HEK293T (cell line): ENCODE measurements around the gene RNF114.

Experiments
- BHLHE40 ChIP-seq: fragments of 450-650 bp; IDR thresholded peaks from 2 replicates; pipeline ENCODE4 v1.6.1; 2016; ENCODE audit warnings: mild to moderate bottlenecking, moderate library complexity, borderline replicate concordance
- FOXK2 ChIP-seq: fragments of 450-650 bp; IDR thresholded peaks from 2 replicates; pipeline ENCODE4 v1.6.1; 2016; ENCODE audit warnings: mild to moderate bottlenecking
- HDGF ChIP-seq: fragments of 450-650 bp; IDR thresholded peaks from 2 replicates; pipeline ENCODE4 v1.6.1; 2017; ENCODE audit warnings: antibody characterized with exemption, borderline replicate concordance
- LEF1 ChIP-seq: fragments of 450-650 bp; IDR thresholded peaks from 2 replicates; pipeline ENCODE4 v1.6.1; 2017; ENCODE audit warnings: mild to moderate bottlenecking, borderline replicate concordance
- SP1 ChIP-seq: fragments of 450-650 bp; IDR thresholded peaks from 2 replicates; pipeline ENCODE4 v1.6.1; 2017

GRCh38 chr20:49899541-49900383 lies 36.4 kb upstream of the RNF114 start:
- TF ChIP-seq SP1 (no peak), BHLHE40 (no peak), HDGF (no peak), LEF1 (no peak), FOXK2 (no peak)
